Measurements from ENCODE around the gene LY6G5B. TPM values are rescaled to one million over a fixed set of nuclear protein-coding genes. Genes with fewer than 3 reads are reported as not detected.

Gene LY6G5B
- total RNA-seq, 2 donors from 2014 or later: 9.6 to 24.3 TPM

GRCh38 chr6:31721351-31722020 lies 51.7 kb downstream of the LY6G5B start, which contains the start of gene LY6G6C:
TSS of gene LY6G6C (minus strand) at chr6:31721746. CDS start at chr6:31721679, 67 bp downstream.
- Histone ChIP-seq H3K36me3 (peaks cover 10% of the 10 kb centered on the region), H3K4me3 (no peak within 1 kb of the TSS), H3K27ac (no peak within 1 kb of the TSS), H3K27me3 (replicated peaks; ENCODE audit: insufficient read depth) (no peaks in the 10 kb centered on the region), H3K4me1 (ENCODE audit: control insufficient read depth in 1 of 2, low read depth in 2 of 2) (no peaks in the 10 kb centered on the region), H3K9me3 (no peaks in the 10 kb centered on the region)
- ATAC-seq (ENCODE audit: insufficient number of reproducible peaks, low FRiP score, low read depth) (no peak), DNase-seq (ENCODE audit: low spot score) (no peak)
- TF ChIP-seq, protein P1, sequence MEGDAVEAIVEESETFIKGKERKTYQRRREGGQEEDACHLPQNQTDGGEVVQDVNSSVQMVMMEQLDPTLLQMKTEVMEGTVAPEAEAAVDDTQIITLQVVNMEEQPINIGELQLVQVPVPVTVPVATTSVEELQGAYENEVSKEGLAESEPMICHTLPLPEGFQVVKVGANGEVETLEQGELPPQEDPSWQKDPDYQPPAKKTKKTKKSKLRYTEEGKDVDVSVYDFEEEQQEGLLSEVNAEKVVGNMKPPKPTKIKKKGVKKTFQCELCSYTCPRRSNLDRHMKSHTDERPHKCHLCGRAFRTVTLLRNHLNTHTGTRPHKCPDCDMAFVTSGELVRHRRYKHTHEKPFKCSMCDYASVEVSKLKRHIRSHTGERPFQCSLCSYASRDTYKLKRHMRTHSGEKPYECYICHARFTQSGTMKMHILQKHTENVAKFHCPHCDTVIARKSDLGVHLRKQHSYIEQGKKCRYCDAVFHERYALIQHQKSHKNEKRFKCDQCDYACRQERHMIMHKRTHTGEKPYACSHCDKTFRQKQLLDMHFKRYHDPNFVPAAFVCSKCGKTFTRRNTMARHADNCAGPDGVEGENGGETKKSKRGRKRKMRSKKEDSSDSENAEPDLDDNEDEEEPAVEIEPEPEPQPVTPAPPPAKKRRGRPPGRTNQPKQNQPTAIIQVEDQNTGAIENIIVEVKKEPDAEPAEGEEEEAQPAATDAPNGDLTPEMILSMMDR (IDR thresholded peaks at IDR 0.05): no peak

DNA sequence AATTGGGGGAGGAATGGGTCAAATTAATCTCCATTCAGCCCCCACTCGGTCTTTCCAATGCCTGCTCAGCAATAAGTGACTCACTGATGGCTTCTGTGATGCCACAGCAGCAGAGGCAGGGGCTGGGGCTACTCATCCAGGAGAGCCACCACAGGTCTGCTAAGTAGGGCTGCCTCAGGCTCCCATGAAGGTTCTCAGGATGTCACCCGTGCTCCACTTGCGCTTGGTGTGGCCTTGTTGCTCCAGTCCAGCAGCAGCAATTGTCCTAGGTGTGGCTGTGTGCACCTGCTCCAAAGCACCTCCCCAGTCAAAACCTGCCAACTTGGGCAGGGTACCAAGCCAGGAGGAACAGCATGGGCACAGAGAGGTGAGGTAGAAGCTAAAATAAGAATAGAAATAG lies 52.4 kb downstream of the LY6G5B start:
- Histone ChIP-seq H3K4me3 (no peak overlapping the region), H3K36me3 (peaks cover 17% of the 10 kb centered on the region), H3K9me3 (no peaks in the 10 kb centered on the region), H3K27ac (no peak overlapping the region), H3K4me1 (ENCODE audit: control insufficient read depth in 1 of 2, low read depth in 2 of 2) (peaks cover 0 to 3% of the 10 kb centered on the region in 2 donors), H3K27me3 (replicated peaks; ENCODE audit: insufficient read depth) (no peaks in the 10 kb centered on the region)
- DNase-seq (ENCODE audit: low spot score): no peak
- TF ChIP-seq, protein P1 (IDR thresholded peaks at IDR 0.05): no peak
- no peak for ATAC-seq (ENCODE audit: insufficient number of reproducible peaks, low FRiP score, low read depth)

Other genes with a start within 250 kb of the LY6G5B start
- gene MICB, start 171.8 kb upstream of the LY6G5B start, total RNA-seq: 1 to 10 TPM; 4.1 to 6.6 TPM
- gene MCCD1, start 141.0 kb upstream of the LY6G5B start, total RNA-seq: not detected
- gene DDX39B, start 128.0 kb upstream of the LY6G5B start, total RNA-seq: 100 to 1,000 TPM; 198 to 217 TPM
- gene ATP6V1G2, start 123.4 kb upstream of the LY6G5B start, total RNA-seq: under 1 TPM; 0.78 to 0.95 TPM
- 10 to 100 TPM; 23.8 to 24.2 TPM for gene NFKBIL1, start 122.4 kb upstream of the LY6G5B start, total RNA-seq
- gene LTA, start 97.7 kb upstream of the LY6G5B start, total RNA-seq: not detected
- 1 to 10 TPM in 1 of 2 donors, under 1 TPM in 1; 0.71 to 3.2 TPM for gene TNF, start 94.4 kb upstream of the LY6G5B start, total RNA-seq
- gene LTB, start 87.6 kb upstream of the LY6G5B start, total RNA-seq: not detected
- 10 to 100 TPM in 1 of 2 donors, 1 to 10 TPM in 1; 4.9 to 37.9 TPM for gene LST1, start 83.7 kb upstream of the LY6G5B start, total RNA-seq
- gene NCR3, start 77.0 kb upstream of the LY6G5B start, total RNA-seq: not detected
- gene AIF1, start 54.7 kb upstream of the LY6G5B start, total RNA-seq: 10 to 100 TPM; 21.5 to 39.6 TPM
- 100 to 1,000 TPM in 1 of 2 donors, 10 to 100 TPM in 1; 94.2 to 130 TPM for gene PRRC2A, start 49.3 kb upstream of the LY6G5B start, total RNA-seq
- 100 to 1,000 TPM; 154 to 182 TPM for gene BAG6, start 17.3 kb upstream of the LY6G5B start, total RNA-seq
- gene APOM, start 14.1 kb upstream of the LY6G5B start, total RNA-seq: 1 to 10 TPM in 1 of 2 donors, not detected in 1; 2.2 TPM
- gene C6orf47, start 9.2 kb upstream of the LY6G5B start, total RNA-seq: 10 to 100 TPM; 23.7 to 40.1 TPM
- 10 to 100 TPM; 15.0 to 19.2 TPM for gene GPANK1, start 5.0 kb upstream of the LY6G5B start, total RNA-seq
- 100 to 1,000 TPM; 175 to 202 TPM for gene CSNK2B, start 3.9 kb upstream of the LY6G5B start, total RNA-seq
- not detected for gene LY6G5C, start 11.1 kb downstream of the LY6G5B start, total RNA-seq
- gene ABHD16A, start 33.3 kb downstream of the LY6G5B start, total RNA-seq: 10 to 100 TPM; 49.3 to 52.8 TPM
- not detected for gene LY6G6F, start 36.9 kb downstream of the LY6G5B start, total RNA-seq
- not detected for gene LY6G6D, start 45.4 kb downstream of the LY6G5B start, total RNA-seq
- not detected for gene LY6G6C, start 51.8 kb downstream of the LY6G5B start, total RNA-seq
- not detected for gene MPIG6B, start 53.4 kb downstream of the LY6G5B start, total RNA-seq
- gene DDAH2, start 59.3 kb downstream of the LY6G5B start, total RNA-seq: 100 to 1,000 TPM; 136 TPM
- 100 to 1,000 TPM; 222 to 251 TPM for gene CLIC1, start 66.6 kb downstream of the LY6G5B start, total RNA-seq
- gene MSH5, start 70.0 kb downstream of the LY6G5B start, total RNA-seq: 10 to 100 TPM in 1 of 2 donors, 1 to 10 TPM in 1; 5.7 to 10.5 TPM
- gene SAPCD1, start 92.7 kb downstream of the LY6G5B start, total RNA-seq: 10 to 100 TPM in 1 of 2 donors, not detected in 1; 13.3 TPM
- under 1 TPM; 0.68 to 0.78 TPM for gene VWA7, start 107.4 kb downstream of the LY6G5B start, total RNA-seq
- 10 to 100 TPM; 24.8 to 46.8 TPM for gene VARS1, start 125.8 kb downstream of the LY6G5B start, total RNA-seq
- 10 to 100 TPM; 21.2 to 40.1 TPM for gene LSM2, start 137.0 kb downstream of the LY6G5B start, total RNA-seq
- gene HSPA1L, start 145.3 kb downstream of the LY6G5B start, total RNA-seq: 1 to 10 TPM; 1.1 to 1.2 TPM
- gene HSPA1A, start 145.6 kb downstream of the LY6G5B start, total RNA-seq: 100 to 1,000 TPM; 240 to 354 TPM
- 100 to 1,000 TPM; 178 to 262 TPM for gene HSPA1B, start 157.8 kb downstream of the LY6G5B start, total RNA-seq
- 10 to 100 TPM; 26.0 to 35.2 TPM for gene NEU1, start 192.8 kb downstream of the LY6G5B start, total RNA-seq
- 1 to 10 TPM in 1 of 2 donors, not detected in 1; 5.8 TPM for gene SLC44A4, start 209.0 kb downstream of the LY6G5B start, total RNA-seq
- 10 to 100 TPM; 19.5 to 33.2 TPM for gene EHMT2, start 227.7 kb downstream of the LY6G5B start, total RNA-seq
- gene ZBTB12, start 232.1 kb downstream of the LY6G5B start, total RNA-seq: 1 to 10 TPM in 1 of 2 donors, not detected in 1; 1.6 TPM